HK-2 (cell line): Measurements from ENCODE around the gene SIAH3.
"Not testable (repeated sequence)": the region's sequence is repeated elsewhere in the genome, so short reads cannot be mapped to it uniquely, and the experiment has no call there.

Source experiments
- DNase-seq: peaks from one replicate; pipeline ENCODE4 v3.0.0-alpha.2; 2018; ENCODE audit not compliant: unreplicated experiment

The SIAH3 gene

GRCh38 chr13:45851171-45851921 is at the start of gene SIAH3:
SIAH3 (minus strand) TSS chr13:45851753; CDS start chr13:45851629, 124 bp downstream.
- no peak for DNase-seq

GRCh38 chr13:45899406-45899805 is 47.9 kb upstream of the SIAH3 start:
- no peak for DNase-seq

- DNase-seq, result no peak
Observed at GRCh38 chr13:45897562-45897961, 46.0 kb upstream of the SIAH3 start.

- no peak for DNase-seq
Observed at GRCh38 chr13:45896285-45896684, 44.7 kb upstream of the SIAH3 start.

GRCh38 chr13:45895881-45896280 is 44.3 kb upstream of the SIAH3 start:
- no peak for DNase-seq

GRCh38 chr13:45892513-45892912 is 41.0 kb upstream of the SIAH3 start:
- DNase-seq, result no peak

GRCh38 chr13:45889590-45890243 is 38.2 kb upstream of the SIAH3 start:
- no peak for DNase-seq

GRCh38 chr13:45886466-45886865 is 34.9 kb upstream of the SIAH3 start:
- DNase-seq, result no peak

- no peak for DNase-seq
Observed at GRCh38 chr13:45885194-45885593, 33.6 kb upstream of the SIAH3 start.

GRCh38 chr13:45882626-45883025 is 31.1 kb upstream of the SIAH3 start:
- no peak for DNase-seq

GRCh38 chr13:45881353-45881752 is 29.8 kb upstream of the SIAH3 start:
- DNase-seq, result no peak

GRCh38 chr13:45880242-45880641 is 28.7 kb upstream of the SIAH3 start:
- DNase-seq, result no peak

- peak; percentile 31 for DNase-seq
Observed at GRCh38 chr13:45879666-45880065, 28.1 kb upstream of the SIAH3 start.

GRCh38 chr13:45878966-45879365 is 27.4 kb upstream of the SIAH3 start:
- DNase-seq, result no peak

GRCh38 chr13:45876781-45877180 is 25.2 kb upstream of the SIAH3 start:
- no peak for DNase-seq

- no peak for DNase-seq
Observed at GRCh38 chr13:45875951-45876350, 24.4 kb upstream of the SIAH3 start.

GRCh38 chr13:45873491-45874325 is 22.2 kb upstream of the SIAH3 start:
- peak; percentile 15 for DNase-seq

GRCh38 chr13:45872566-45872965 is 21.0 kb upstream of the SIAH3 start:
- no peak for DNase-seq

- DNase-seq, result not testable (repeated sequence)
Observed at GRCh38 chr13:45871201-45871600, 19.6 kb upstream of the SIAH3 start.

- DNase-seq, result no peak
Observed at GRCh38 chr13:45870232-45870631, 18.7 kb upstream of the SIAH3 start.

GRCh38 chr13:45865414-45865813 is 13.9 kb upstream of the SIAH3 start:
- no peak for DNase-seq
